COLO668 (cell line): ENCODE measurements around the gene CYSRT1.

Experiments used
- DNase-seq: peaks from one replicate; lab custom pipeline; 2025; ENCODE audit not compliant: unreplicated experiment; lab: John Stamatoyannopoulos, UW

The CYSRT1 gene

GRCh38 chr9:137224830-137225694, at the start of gene CYSRT1:
TSS of gene CYSRT1 (plus strand) at chr9:137225174. CDS start at chr9:137225622, 448 bp downstream.
- no peak for DNase-seq

GRCh38 chr9:137175345-137175961, 49.5 kb upstream of the CYSRT1 start:
- no peak for DNase-seq

- peak; percentile 52 for DNase-seq
Measured at GRCh38 chr9:137176302-137177182, 48.4 kb upstream of the CYSRT1 start.

- DNase-seq, result no peak
Measured at GRCh38 chr9:137178201-137178938, 46.6 kb upstream of the CYSRT1 start.

GRCh38 chr9:137178939-137179630, 45.9 kb upstream of the CYSRT1 start:
- DNase-seq, result no peak

GRCh38 chr9:137179761-137180160, 45.2 kb upstream of the CYSRT1 start:
- no peak for DNase-seq

- no peak for DNase-seq
Measured at GRCh38 chr9:137180491-137180890, 44.5 kb upstream of the CYSRT1 start.

- DNase-seq, result no peak
Measured at GRCh38 chr9:137181680-137182079, 43.3 kb upstream of the CYSRT1 start.

- DNase-seq, result no peak
Measured at GRCh38 chr9:137182836-137183235, 42.1 kb upstream of the CYSRT1 start.

GRCh38 chr9:137183980-137184595, 40.9 kb upstream of the CYSRT1 start:
- no peak for DNase-seq

- DNase-seq, result no peak
Measured at GRCh38 chr9:137184881-137185660, 39.9 kb upstream of the CYSRT1 start.

- no peak for DNase-seq
Measured at GRCh38 chr9:137185921-137186320, 39.1 kb upstream of the CYSRT1 start.

- DNase-seq, result peak; percentile 18
Measured at GRCh38 chr9:137186385-137186784, 38.6 kb upstream of the CYSRT1 start.

- no peak for DNase-seq
Measured at GRCh38 chr9:137187386-137187785, 37.6 kb upstream of the CYSRT1 start.

- DNase-seq, result no peak
Measured at GRCh38 chr9:137188086-137188489, 36.9 kb upstream of the CYSRT1 start.

- peak; percentile 97 for DNase-seq
Measured at GRCh38 chr9:137188490-137189296, 36.3 kb upstream of the CYSRT1 start, which contains the start of the genes ANAPC2 and SSNA1. TSS of gene ANAPC2 (minus strand) at chr9:137188560. CDS start at chr9:137188532, 28 bp downstream. TSS of gene SSNA1 (plus strand) at chr9:137188676. CDS start at chr9:137188727, 51 bp downstream.

GRCh38 chr9:137189297-137190295, 35.4 kb upstream of the CYSRT1 start:
- no peak for DNase-seq
